LHCN-M2 (cell line): ENCODE measurements around the gene PLIN5. TPM values are rescaled to one million over a fixed set of nuclear protein-coding genes. Genes with fewer than 3 reads are reported as not detected.
"Not testable (repeated sequence)": the region's sequence is repeated elsewhere in the genome, so short reads cannot be mapped to it uniquely, and the experiment has no call there.

ENCODE experiments used
- DNase-seq: peaks from one replicate; pipeline ENCODE4 v3.0.0-alpha.2; 2012; ENCODE audit warnings: low read depth
- total RNA-seq: library from RNA; depleted of rRNA; stranded (reverse); fragments of >200 nt; gene quantifications from 2 replicates; pipeline ENCODE4 v1.2.3, GENCODE V29; 2014

The PLIN5 gene
- total RNA-seq, 1 experiment from 2014 or later = 0.06 TPM

- no peak for DNase-seq
These were observed 33.9 kb upstream of the PLIN5 start for GRCh38 chr19:4568886-4569285.

- DNase-seq = peak; percentile 40
These were observed 32.6 kb upstream of the PLIN5 start for GRCh38 chr19:4567584-4568071.

- no peak for DNase-seq
These were observed 31.5 kb upstream of the PLIN5 start for GRCh38 chr19:4566402-4567051.

- not testable (repeated sequence) for DNase-seq
These were observed 28.5 kb upstream of the PLIN5 start for GRCh38 chr19:4563562-4563961.

GRCh38 chr19:4562085-4562484 lies 27.1 kb upstream of the PLIN5 start:
- DNase-seq = not testable (repeated sequence)

GRCh38 chr19:4559569-4559968 lies 24.5 kb upstream of the PLIN5 start, which contains the start of gene SEMA6B:
TSS of gene SEMA6B (minus strand) at chr19:4559684. CDS start at chr19:4558457, 1,227 bp downstream.
- no peak for DNase-seq

GRCh38 chr19:4557971-4558941 lies 23.2 kb upstream of the PLIN5 start:
- DNase-seq = no peak

GRCh38 chr19:4557144-4557970 lies 22.3 kb upstream of the PLIN5 start:
- DNase-seq = no peak

GRCh38 chr19:4556597-4557127 lies 21.6 kb upstream of the PLIN5 start:
- DNase-seq = peak; percentile 23

- no peak for DNase-seq
These were observed 20.9 kb upstream of the PLIN5 start for GRCh38 chr19:4555657-4556561.

- no peak for DNase-seq
These were observed 19.7 kb upstream of the PLIN5 start for GRCh38 chr19:4554717-4555116.

GRCh38 chr19:4553775-4554174 lies 18.8 kb upstream of the PLIN5 start:
- DNase-seq = no peak

- no peak for DNase-seq
These were observed 18.2 kb upstream of the PLIN5 start for GRCh38 chr19:4553092-4553695.

GRCh38 chr19:4552525-4552819 lies 17.4 kb upstream of the PLIN5 start:
- DNase-seq = no peak

- no peak for DNase-seq
These were observed 15.5 kb upstream of the PLIN5 start for GRCh38 chr19:4550479-4551050.

- DNase-seq = no peak
These were observed 15.0 kb upstream of the PLIN5 start for GRCh38 chr19:4550018-4550417.

GRCh38 chr19:4548238-4548584 lies 13.2 kb upstream of the PLIN5 start:
- no peak for DNase-seq

GRCh38 chr19:4547303-4548237 lies 12.5 kb upstream of the PLIN5 start:
- no peak for DNase-seq
